Activated T-helper 1 cell treated with anti-CD3 and anti-CD28 coated beads, Interleukin-12 subunit alpha, Interleukin-12 subunit beta, Interleukin-2, Interleukin-4 antibody, amounts not matched to agents 30 ng/mL and 10 ng/mL and 1 ng/mL, durations not matched to agents 14 hours and 24 hours and 36 hours (primary cell): ENCODE data around the gene PDYN. TPM values are rescaled to one million over a fixed set of nuclear protein-coding genes. Genes with fewer than 3 reads are reported as not detected.
A peak's percentile ranks its signal among the peaks of the same experiment; 100 is the strongest.

Experiments used
- DNase-seq: peaks from one replicate; pipeline ENCODE4 v3.0.0; 2021; ENCODE audit warnings: low spot score
- H3K27ac Mint-ChIP-seq: one replicate; pipeline ENCODE4 v1.8.0; 2021; ENCODE audit warnings: mild to moderate bottlenecking, mixed read lengths
- H3K27me3 Mint-ChIP-seq: one replicate; pipeline ENCODE4 v1.8.0; 2022; ENCODE audit warnings: mild to moderate bottlenecking, moderate library complexity, mixed read lengths; ENCODE audit not compliant: insufficient read depth
- H3K36me3 Mint-ChIP-seq: one replicate; pipeline ENCODE4 v1.8.0; 2021; ENCODE audit warnings: low read depth, mixed read lengths
- H3K4me1 Mint-ChIP-seq: one replicate; pipeline ENCODE4 v1.8.0; 2021; ENCODE audit warnings: low read depth, mixed read lengths
- H3K4me3 Mint-ChIP-seq: one replicate; pipeline ENCODE4 v1.8.0; 2021; ENCODE audit warnings: mild to moderate bottlenecking, moderate library complexity, mixed read lengths
- H3K9me3 Mint-ChIP-seq: one replicate; pipeline ENCODE4 v1.8.0; 2021; ENCODE audit warnings: mixed read lengths
- intact Hi-C: fragments of 100-400 bp; cut with micrococcal nuclease; formaldehyde crosslinking; loops from one replicate; pipeline ENCODE4 v1.15.1; 2024
- total RNA-seq: library from RNA; stranded (reverse); gene quantifications from 2 replicates; pipeline ENCODE4 v1.2.3, GENCODE V29; 2022

Gene PDYN
- total RNA-seq, 1 donor from 2014 or later, result not detected

GRCh38 chr20:1982686-1983085, 11.2 kb downstream of the PDYN start:
- Mint-ChIP-seq H3K36me3 (no peaks in the 10 kb centered on the region), H3K4me1 (no peaks in the 10 kb centered on the region), H3K27ac (no peak overlapping the region), H3K9me3 (no peaks in the 10 kb centered on the region), H3K4me3 (no peak overlapping the region), H3K27me3 (peaks cover 3% of the 10 kb centered on the region)
- intact Hi-C loops, result no loop called here
- DNase-seq, result no peak

GRCh38 chr20:1979106-1979778, 14.6 kb downstream of the PDYN start:
- DNase-seq, result no peak
- H3K27me3 Mint-ChIP-seq, result peaks cover 4% of the 10 kb centered on the region

GRCh38 chr20:1975291-1975690, 18.6 kb downstream of the PDYN start:
- intact Hi-C loops, result no loop called here
- Mint-ChIP-seq H3K27ac (no peak overlapping the region), H3K4me1 (no peaks in the 10 kb centered on the region), H3K4me3 (no peak overlapping the region), H3K36me3 (no peaks in the 10 kb centered on the region), H3K9me3 (no peaks in the 10 kb centered on the region), H3K27me3 (peaks cover 15% of the 10 kb centered on the region)
- no peak for DNase-seq

More at GRCh38 chr20:1979106-1979778, 14.6 kb downstream of the PDYN start:
- no peaks in the 10 kb centered on the region for H3K4me1 Mint-ChIP-seq
- no peak overlapping the region for H3K4me3 Mint-ChIP-seq
- H3K9me3 Mint-ChIP-seq, result no peaks in the 10 kb centered on the region
- H3K27ac Mint-ChIP-seq, result no peak overlapping the region
- no peaks in the 10 kb centered on the region for H3K36me3 Mint-ChIP-seq
- intact Hi-C loops, result no loop called here

- H3K9me3 Mint-ChIP-seq, result no peaks in the 10 kb centered on the region
- no peaks in the 10 kb centered on the region for H3K4me1 Mint-ChIP-seq
- peaks cover 15% of the 10 kb centered on the region for H3K27me3 Mint-ChIP-seq
- intact Hi-C loops, result no loop called here
- no peak overlapping the region for H3K4me3 Mint-ChIP-seq
- H3K27ac Mint-ChIP-seq, result no peak overlapping the region
- H3K36me3 Mint-ChIP-seq, result no peaks in the 10 kb centered on the region
- no peak for DNase-seq
Measured at GRCh38 chr20:1973601-1974440, 20.0 kb downstream of the PDYN start.

- Mint-ChIP-seq H3K9me3 (no peaks in the 10 kb centered on the region), H3K27me3 (peaks cover 19% of the 10 kb centered on the region), H3K27ac (no peak overlapping the region), H3K36me3 (no peaks in the 10 kb centered on the region), H3K4me3 (no peak overlapping the region), H3K4me1 (no peaks in the 10 kb centered on the region)
- intact Hi-C loops, result no loop called here
- no peak for DNase-seq
Measured at GRCh38 chr20:1971893-1972586, 21.8 kb downstream of the PDYN start.

- H3K4me3 Mint-ChIP-seq, result no peak overlapping the region
- peaks cover 10% of the 10 kb centered on the region for H3K4me1 Mint-ChIP-seq
- no peak for DNase-seq
- no peak overlapping the region for H3K27ac Mint-ChIP-seq
- peaks cover 15% of the 10 kb centered on the region for H3K27me3 Mint-ChIP-seq
- no peaks in the 10 kb centered on the region for H3K36me3 Mint-ChIP-seq
- H3K9me3 Mint-ChIP-seq, result no peaks in the 10 kb centered on the region
- intact Hi-C loops, result loop anchor here (5.0 kb wide), 1 partner anchor 483 kb away; no protein-coding TSS in a partner anchor
Measured at GRCh38 chr20:1968964-1969363, 24.9 kb downstream of the PDYN start.

DNA sequence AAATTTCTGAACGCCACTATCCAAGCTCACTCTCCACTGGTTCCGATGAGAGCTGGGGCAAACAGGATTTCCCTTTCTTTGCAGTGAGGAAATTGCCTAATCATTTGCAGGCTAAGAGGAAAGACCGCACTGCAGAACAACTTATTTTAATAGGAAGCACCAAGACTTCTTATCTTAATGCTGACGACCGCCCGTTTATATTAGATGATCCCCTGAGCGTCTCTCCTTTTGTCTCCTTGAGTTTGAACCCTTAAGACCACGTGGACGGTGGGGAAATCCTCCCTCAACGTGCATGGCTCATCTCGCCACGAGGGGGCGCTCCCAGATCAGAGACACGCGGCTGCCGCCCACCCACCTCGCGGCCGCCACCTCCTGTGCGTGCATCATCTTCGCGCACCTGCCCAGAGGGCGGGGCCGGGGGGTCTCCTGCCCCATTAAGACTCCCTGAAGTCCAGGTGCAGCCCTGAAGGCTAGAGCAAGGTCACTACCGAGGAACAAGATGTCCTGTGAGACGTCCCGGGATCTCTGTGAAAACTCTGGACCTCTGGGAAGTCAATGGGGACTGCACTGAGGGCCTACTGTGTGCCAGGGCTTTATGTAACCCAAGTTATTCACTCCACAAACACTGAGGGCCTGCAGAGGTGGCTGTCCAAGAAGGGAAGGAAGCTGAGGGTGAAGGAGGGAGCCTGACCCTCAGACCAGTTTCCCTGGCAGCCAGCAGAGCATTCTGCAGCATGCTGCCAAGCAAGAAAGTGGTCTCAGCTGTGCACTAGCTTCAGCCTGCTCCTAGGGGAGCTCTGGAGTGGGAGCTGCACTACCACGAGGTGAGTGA, 28.1 kb downstream of the PDYN start:
- intact Hi-C loops, result loop anchor here (1.0 to 5.0 kb wide), 5 partner anchors 41 to 487 kb away; no protein-coding TSS in a partner anchor
- Mint-ChIP-seq H3K27me3 (peaks cover 10% of the 10 kb centered on the region), H3K9me3 (no peaks in the 10 kb centered on the region), H3K4me1 (peaks cover 10% of the 10 kb centered on the region), H3K36me3 (no peaks in the 10 kb centered on the region), H3K4me3 (peak overlapping the region; percentile 46), H3K27ac (no peak overlapping the region)
- DNase-seq, result peak; percentile 61

DNA sequence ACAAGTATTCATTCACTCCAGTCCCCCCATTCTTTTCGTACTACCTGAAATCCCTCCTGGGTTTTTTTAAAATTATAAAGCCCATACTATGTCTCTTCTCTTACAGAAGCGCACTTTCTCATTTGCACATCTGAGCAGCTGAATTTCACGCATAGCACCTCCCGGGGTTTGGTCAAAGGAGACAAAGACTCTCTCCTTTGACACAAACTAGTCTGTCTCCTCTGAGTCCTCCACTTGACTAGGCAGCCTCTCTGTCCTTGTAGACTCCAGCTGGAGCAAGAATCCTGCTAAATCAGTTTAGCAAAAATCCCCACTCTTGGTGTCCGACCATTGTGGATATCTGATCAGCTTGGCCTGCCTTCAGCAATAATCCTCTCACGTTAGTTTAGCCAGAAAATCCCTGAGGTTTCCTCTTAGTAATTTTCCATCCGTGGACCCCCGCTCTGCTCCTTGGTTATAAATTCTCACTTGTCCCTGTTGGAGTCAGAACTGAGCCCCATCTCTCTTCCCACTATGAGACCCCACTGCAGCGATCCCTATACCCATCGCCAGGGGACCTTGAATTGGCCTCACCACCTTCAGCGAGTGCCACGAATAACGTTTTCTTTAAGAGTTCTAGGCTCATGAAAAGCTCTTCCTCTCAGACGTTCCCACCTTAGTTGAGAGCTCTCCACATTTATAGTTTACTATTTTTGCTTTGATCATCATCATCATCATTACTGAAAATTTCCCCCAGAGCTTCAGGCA, 29.0 kb downstream of the PDYN start:
- Mint-ChIP-seq H3K27me3 (peaks cover 12% of the 10 kb centered on the region), H3K27ac (no peak overlapping the region), H3K4me1 (peaks cover 10% of the 10 kb centered on the region), H3K9me3 (no peaks in the 10 kb centered on the region), H3K4me3 (peak overlapping the region; percentile 46), H3K36me3 (no peaks in the 10 kb centered on the region)
- intact Hi-C loops, result loop anchor here (1.0 to 5.0 kb wide), 5 partner anchors 41 to 487 kb away; no protein-coding TSS in a partner anchor
- DNase-seq, result no peak

GRCh38 chr20:1964061-1964460, 29.8 kb downstream of the PDYN start:
- Mint-ChIP-seq H3K4me1 (peaks cover 10% of the 10 kb centered on the region), H3K9me3 (no peaks in the 10 kb centered on the region), H3K27me3 (peaks cover 14% of the 10 kb centered on the region), H3K27ac (no peak overlapping the region), H3K36me3 (no peaks in the 10 kb centered on the region), H3K4me3 (no peak overlapping the region)
- DNase-seq, result no peak
- intact Hi-C loops, result loop anchor here (2.0 kb wide), 1 partner anchor 383 kb away; no protein-coding TSS in a partner anchor

GRCh38 chr20:1961374-1961773, 32.5 kb downstream of the PDYN start:
- intact Hi-C loops, result no loop called here
- H3K4me3 Mint-ChIP-seq, result no peak overlapping the region
- H3K4me1 Mint-ChIP-seq, result peaks cover 10% of the 10 kb centered on the region
- H3K9me3 Mint-ChIP-seq, result no peaks in the 10 kb centered on the region
- DNase-seq, result no peak
- no peaks in the 10 kb centered on the region for H3K36me3 Mint-ChIP-seq
- peaks cover 18% of the 10 kb centered on the region for H3K27me3 Mint-ChIP-seq
- no peak overlapping the region for H3K27ac Mint-ChIP-seq

- intact Hi-C loops, result no loop called here
- Mint-ChIP-seq H3K36me3 (no peaks in the 10 kb centered on the region), H3K4me1 (no peaks in the 10 kb centered on the region), H3K4me3 (no peak overlapping the region), H3K27me3 (peaks cover 16% of the 10 kb centered on the region), H3K27ac (no peak overlapping the region), H3K9me3 (no peaks in the 10 kb centered on the region)
- no peak for DNase-seq
Measured at GRCh38 chr20:1959156-1959555, 34.7 kb downstream of the PDYN start.

- Mint-ChIP-seq H3K9me3 (no peaks in the 10 kb centered on the region), H3K27ac (no peak overlapping the region), H3K36me3 (no peaks in the 10 kb centered on the region), H3K4me1 (no peaks in the 10 kb centered on the region), H3K4me3 (no peak overlapping the region), H3K27me3 (peaks cover 16% of the 10 kb centered on the region)
- intact Hi-C loops, result no loop called here
- no peak for DNase-seq
Measured at GRCh38 chr20:1958426-1958825, 35.4 kb downstream of the PDYN start.
